H1 (cell line): ENCODE measurements around the gene IKZF5. TPM values are rescaled to one million over a fixed set of nuclear protein-coding genes. Genes with fewer than 3 reads are reported as not detected.

Source experiments
- ATF2 ChIP-seq: IDR thresholded peaks from 2 replicates; pipeline ENCODE4 v1.6.1; 2012; ENCODE audit warnings: low read length, inconsistent platforms
- BRCA1 ChIP-seq: IDR thresholded peaks from 2 replicates; pipeline ENCODE4 v1.6.1; 2012; ENCODE audit warnings: low read depth, low read length, improper control_type of control experiment
- CHD2 ChIP-seq: IDR thresholded peaks from 2 replicates; pipeline ENCODE4 v1.6.1; 2012; ENCODE audit warnings: low read length, improper control_type of control experiment
- CHD7 ChIP-seq: fragments of 300-600 bp; sonication (generic); IDR thresholded peaks from 2 replicates; pipeline ENCODE4 v1.7.1; 2012; ENCODE audit warnings: low read length, moderate library complexity, mild to moderate bottlenecking, inconsistent platforms; ENCODE audit not compliant: insufficient replicate concordance
- EZH2 ChIP-seq: fragments of 200-600 bp; sonication (generic); IDR thresholded peaks from 2 replicates; pipeline ENCODE4 v1.7.1; 2012; ENCODE audit warnings: low read depth, mild to moderate bottlenecking, moderate library complexity, low read length, inconsistent platforms; ENCODE audit not compliant: severe bottlenecking
- GABPA ChIP-seq: IDR thresholded peaks from 2 replicates; pipeline ENCODE4 v1.6.1; 2011; ENCODE audit warnings: mild to moderate bottlenecking, low read length, moderate library complexity, borderline replicate concordance; ENCODE audit not compliant: insufficient read depth
- MAFK ChIP-seq: IDR thresholded peaks from 2 replicates; pipeline ENCODE4 v1.6.1; 2012; ENCODE audit warnings: low read depth, mild to moderate bottlenecking, improper control_type of control experiment, low read length
- RFX5 ChIP-seq: IDR thresholded peaks from 2 replicates; pipeline ENCODE4 v1.6.1; 2011; ENCODE audit warnings: low read depth, low read length, improper control_type of control experiment, borderline replicate concordance
- RXRA ChIP-seq: IDR thresholded peaks from 2 replicates; pipeline ENCODE4 v1.6.1; 2011; ENCODE audit warnings: low read depth, mild to moderate bottlenecking, low read length, moderate library complexity; ENCODE audit not compliant: insufficient read depth
- SIRT6 ChIP-seq: IDR thresholded peaks from one replicate; pipeline ENCODE4 v1.7.1; 2012; ENCODE audit warnings: low read length, inconsistent platforms
- SP2 ChIP-seq: IDR thresholded peaks from 2 replicates; pipeline ENCODE4 v1.6.1; 2012; ENCODE audit warnings: mild to moderate bottlenecking, low read length, inconsistent platforms
- polyA plus RNA-seq, 7 experiments: library from polyadenylated mRNA; depleted of rRNA in 3 of 7; stranded (reverse) in 5 of 7; unstranded in 2 of 7; fragments of >200 nt in 5 of 7; fragments of 200-250 nt in 2 of 7; gene quantifications; 1 replicate in 5 of 7; 2 replicates in 1 of 7; 4 replicates in 1 of 7; pipeline versions ENCODE4 v1.2.1 to v1.2.3, GENCODE V29; 2011 to 2013; ENCODE audit warnings: missing spikeins in 2 of 7, mixed read lengths in 2 of 7
- total RNA-seq: library from RNA; stranded (reverse); fragmentation: NEBNext Ultra II Directional; extraction: Animal tissue kit (Norgen Biotek cat#: 25700); gene quantifications from 2 replicates; pipeline ENCODE4 v1.2.1, GENCODE V29; 2021

Gene IKZF5
- total and polyA plus RNA-seq, 2 of the 8 experiments (the other 6 are each of a cell fraction or from before 2014, with no cell fraction given), result 5.2 to 15.3 TPM

GRCh38 chr10:123001370-123001769, 7.2 kb downstream of the IKZF5 start (continued):
- TF ChIP-seq CHD7 (no peak), RFX5 (no peak), SIRT6 (no peak), CHD2 (no peak), GABPA (no peak), EZH2 (no peak), BRCA1 (no peak), ATF2 (no peak), SP2 (no peak), RXRA (no peak), MAFK (no peak)
